Germinal center (tissue), 1 donor: ENCODE measurements around the gene SLC35F5.
"Not testable (repeated sequence)": the region's sequence is repeated elsewhere in the genome, so short reads cannot be mapped to it uniquely, and the experiment has no call there.

Experiments
- DNase-seq: peaks from one replicate; pipeline ENCODE4 v3.0.0; 2012; ENCODE audit warnings: mixed read lengths, low spot score

The SLC35F5 gene

GRCh38 chr2:113694438-113694837, 62.0 kb downstream of the SLC35F5 start:
- DNase-seq = no peak

GRCh38 chr2:113692698-113693428, 63.6 kb downstream of the SLC35F5 start:
- DNase-seq = peak; percentile 61

GRCh38 chr2:113690871-113691270, 65.6 kb downstream of the SLC35F5 start:
- not testable (repeated sequence) for DNase-seq

GRCh38 chr2:113686537-113686936, 69.9 kb downstream of the SLC35F5 start:
- no peak for DNase-seq

- no peak for DNase-seq
Measured at GRCh38 chr2:113685471-113685870, 71.0 kb downstream of the SLC35F5 start.

GRCh38 chr2:113679457-113679856, 77.0 kb downstream of the SLC35F5 start:
- DNase-seq = no peak

- no peak for DNase-seq
Measured at GRCh38 chr2:113677330-113677729, 79.1 kb downstream of the SLC35F5 start.

GRCh38 chr2:113676623-113677266, 79.7 kb downstream of the SLC35F5 start:
- DNase-seq = no peak

- DNase-seq = no peak
Measured at GRCh38 chr2:113675875-113676274, 80.6 kb downstream of the SLC35F5 start.

- no peak for DNase-seq
Measured at GRCh38 chr2:113672326-113672932, 84.0 kb downstream of the SLC35F5 start.

- not testable (repeated sequence) for DNase-seq
Measured at GRCh38 chr2:113669013-113669412, 87.4 kb downstream of the SLC35F5 start.

- DNase-seq = not testable (repeated sequence)
Measured at GRCh38 chr2:113664761-113665533, 91.5 kb downstream of the SLC35F5 start.

- DNase-seq = not testable (repeated sequence)
Measured at GRCh38 chr2:113663285-113664060, 93.0 kb downstream of the SLC35F5 start.
